Measurements from ENCODE around the gene STING1.

GRCh38 chr5:139451878-139452660, 30.5 kb downstream of the STING1 start:
- TF ChIP-seq, protein P1, sequence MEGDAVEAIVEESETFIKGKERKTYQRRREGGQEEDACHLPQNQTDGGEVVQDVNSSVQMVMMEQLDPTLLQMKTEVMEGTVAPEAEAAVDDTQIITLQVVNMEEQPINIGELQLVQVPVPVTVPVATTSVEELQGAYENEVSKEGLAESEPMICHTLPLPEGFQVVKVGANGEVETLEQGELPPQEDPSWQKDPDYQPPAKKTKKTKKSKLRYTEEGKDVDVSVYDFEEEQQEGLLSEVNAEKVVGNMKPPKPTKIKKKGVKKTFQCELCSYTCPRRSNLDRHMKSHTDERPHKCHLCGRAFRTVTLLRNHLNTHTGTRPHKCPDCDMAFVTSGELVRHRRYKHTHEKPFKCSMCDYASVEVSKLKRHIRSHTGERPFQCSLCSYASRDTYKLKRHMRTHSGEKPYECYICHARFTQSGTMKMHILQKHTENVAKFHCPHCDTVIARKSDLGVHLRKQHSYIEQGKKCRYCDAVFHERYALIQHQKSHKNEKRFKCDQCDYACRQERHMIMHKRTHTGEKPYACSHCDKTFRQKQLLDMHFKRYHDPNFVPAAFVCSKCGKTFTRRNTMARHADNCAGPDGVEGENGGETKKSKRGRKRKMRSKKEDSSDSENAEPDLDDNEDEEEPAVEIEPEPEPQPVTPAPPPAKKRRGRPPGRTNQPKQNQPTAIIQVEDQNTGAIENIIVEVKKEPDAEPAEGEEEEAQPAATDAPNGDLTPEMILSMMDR (IDR thresholded peaks at IDR 0.05; ENCODE audit: extremely low read depth in 1 of 2, insufficient read depth in 1 of 2, low read depth in 1 of 2, low read length in 2 of 2), result no peak
- TF ChIP-seq MAX (IDR thresholded peaks at IDR 0.05; ENCODE audit: insufficient read depth, insufficient read length) (no peak), POLR2A (IDR thresholded peaks at IDR 0.05; ENCODE audit: low read depth, low read length) (no peak), JUN (IDR thresholded peaks at IDR 0.05; ENCODE audit: borderline replicate concordance, insufficient read depth, insufficient read length, low read depth) (no peak), EZH2 (IDR thresholded peaks at IDR 0.05; ENCODE audit: borderline replicate concordance, low read depth, low read length, severe bottlenecking) (no peak), POLR2AphosphoS5 (IDR thresholded peaks at IDR 0.05; ENCODE audit: insufficient read depth, low read depth, low read length) (no peak), FOS (IDR thresholded peaks at IDR 0.05; ENCODE audit: borderline replicate concordance, insufficient read depth, low read length) (no peak), MYC (IDR thresholded peaks at IDR 0.05; ENCODE audit: low read depth, low read length) (no peak)

Data from endothelial cell of umbilical vein (primary cell).